Ishikawa (cell line): ENCODE data around the gene CGREF1.

Experiments
- CEBPB ChIP-seq: IDR thresholded peaks from 2 replicates; pipeline ENCODE4 v1.6.1; 2012
- CREB1 ChIP-seq: IDR thresholded peaks from 2 replicates; pipeline ENCODE4 v1.6.1; 2012; ENCODE audit warnings: low read depth
- EGR1 ChIP-seq: IDR thresholded peaks from 2 replicates; pipeline ENCODE4 v1.6.1; 2012
- EP300 ChIP-seq: IDR thresholded peaks from 2 replicates; pipeline ENCODE4 v1.6.1; 2012; ENCODE audit warnings: borderline replicate concordance
- FOXM1 ChIP-seq: IDR thresholded peaks from 2 replicates; pipeline ENCODE4 v1.6.1; 2012; ENCODE audit warnings: low read depth, borderline replicate concordance
- MAX ChIP-seq: IDR thresholded peaks from 2 replicates; pipeline ENCODE4 v1.6.1; 2012
- NFIC ChIP-seq: IDR thresholded peaks from 2 replicates; pipeline ENCODE4 v1.6.1; 2012
- RAD21 ChIP-seq: IDR thresholded peaks from 2 replicates; pipeline ENCODE4 v1.6.1; 2012; ENCODE audit warnings: low read depth
- REST ChIP-seq: IDR thresholded peaks from 2 replicates; pipeline ENCODE4 v1.6.1; 2012; ENCODE audit warnings: low read depth, mild to moderate bottlenecking
- TAF1 ChIP-seq: IDR thresholded peaks from 2 replicates; pipeline ENCODE4 v1.6.1; 2012; ENCODE audit warnings: low read depth, mild to moderate bottlenecking
- TCF12 ChIP-seq: IDR thresholded peaks from 2 replicates; pipeline ENCODE4 v1.6.1; 2012; ENCODE audit warnings: low read depth
- TEAD4 ChIP-seq: IDR thresholded peaks from 2 replicates; pipeline ENCODE4 v1.6.1; 2012
- USF1 ChIP-seq: IDR thresholded peaks from 2 replicates; pipeline ENCODE4 v1.6.1; 2012
- YY1 ChIP-seq: IDR thresholded peaks from 2 replicates; pipeline ENCODE4 v1.6.1; 2012; ENCODE audit warnings: low read depth
- ZBTB7A ChIP-seq: IDR thresholded peaks from 2 replicates; pipeline ENCODE4 v1.6.1; 2012; ENCODE audit warnings: low read depth

Gene CGREF1

GRCh38 chr2:27154488-27154887, 35.6 kb upstream of the CGREF1 start:
- TF ChIP-seq NFIC, result no peak
- TF ChIP-seq EGR1, result no peak
- no peak for TF ChIP-seq TCF12
- TF ChIP-seq FOXM1, result no peak
- TF ChIP-seq TAF1, result no peak
- no peak for TF ChIP-seq YY1
- no peak for TF ChIP-seq EP300
- TF ChIP-seq USF1, result no peak
- no peak for TF ChIP-seq TEAD4

- TF ChIP-seq REST, result no peak
- no peak for TF ChIP-seq CREB1
- TF ChIP-seq USF1, result no peak
- no peak for TF ChIP-seq ZBTB7A
- no peak for TF ChIP-seq FOXM1
- no peak for TF ChIP-seq MAX
- no peak for TF ChIP-seq TAF1
- TF ChIP-seq EGR1, result no peak
- TF ChIP-seq YY1, result no peak
- TF ChIP-seq RAD21, result no peak
- no peak for TF ChIP-seq TCF12
- no peak for TF ChIP-seq NFIC
- no peak for TF ChIP-seq CEBPB
- no peak for TF ChIP-seq TEAD4
- TF ChIP-seq EP300, result no peak
These were observed 34.0 kb upstream of the CGREF1 start for GRCh38 chr2:27152796-27153464.

GRCh38 chr2:27152102-27152795, 33.3 kb upstream of the CGREF1 start:
- TF ChIP-seq CEBPB (no peak), REST (0 out of 2 replicates have a peak, but pooled peaks have one; percentile 11), RAD21 (peak; percentile 43; the same call in 1 of the 2 replicates)

GRCh38 chr2:27150639-27151230, 31.8 kb upstream of the CGREF1 start:
- no peak for TF ChIP-seq TAF1
- TF ChIP-seq CEBPB, result no peak
- TF ChIP-seq EP300, result no peak
- TF ChIP-seq USF1, result no peak
- TF ChIP-seq TEAD4, result no peak
- TF ChIP-seq MAX, result no peak
- TF ChIP-seq RAD21, result no peak
- no peak for TF ChIP-seq CREB1
- no peak for TF ChIP-seq NFIC
- TF ChIP-seq ZBTB7A, result no peak
- no peak for TF ChIP-seq EGR1

GRCh38 chr2:27149570-27150405, 30.9 kb upstream of the CGREF1 start:
- TF ChIP-seq USF1 (no peak), TAF1 (no peak), NFIC (no peak), RAD21 (no peak), CEBPB (no peak), YY1 (no peak), FOXM1 (no peak), REST (no peak), ZBTB7A (no peak), TCF12 (no peak), EGR1 (no peak)
